HL-60 (cell line): Measurements from ENCODE around the gene CNN3.

Source experiments
- DNase-seq, 2 experiments: peaks; one replicate each; pipeline ENCODE4 v3.0.0-alpha.2; 2010 to 2020; ENCODE audit warnings: low read depth in 1 of 2, low spot score in 1 of 2
- H3K27ac ChIP-seq: fragments of 250-450 bp; sonication (Bioruptor Pico); replicated peaks from 2 replicates; pipeline ENCODE4 v1.5.1; 2020; ENCODE audit warnings: mild to moderate bottlenecking, moderate library complexity
- H3K27me3 ChIP-seq: fragments of 250-450 bp; sonication (Bioruptor Pico); 2 replicates; pipeline ENCODE4 v1.5.1; 2021; ENCODE audit warnings: mild to moderate bottlenecking, moderate library complexity; ENCODE audit not compliant: insufficient read depth, poor library complexity, severe bottlenecking
- H3K4me3 ChIP-seq: replicated peaks from 2 replicates; pipeline ENCODE4 v1.5.1; 2011; ENCODE audit warnings: mild to moderate bottlenecking, control low read depth, low read length; ENCODE audit not compliant: insufficient read depth
- GABPA ChIP-seq: IDR thresholded peaks from 2 replicates; pipeline ENCODE4 v1.6.1; 2012; ENCODE audit warnings: low read depth
- POLR2AphosphoS5 ChIP-seq: IDR thresholded peaks from 2 replicates; pipeline ENCODE4 v1.6.1; 2012; ENCODE audit warnings: low read depth
- SPI1 ChIP-seq: IDR thresholded peaks from 2 replicates; pipeline ENCODE4 v1.6.1; 2012; ENCODE audit warnings: low read depth, mild to moderate bottlenecking, borderline replicate concordance
- TF ChIP-seq, protein P1 (sequence below): IDR thresholded peaks from 2 replicates; pipeline ENCODE4 v1.6.1; 2012; ENCODE audit warnings: low read depth; ENCODE audit not compliant: insufficient replicate concordance
- TF ChIP-seq, protein P2 (sequence below): IDR thresholded peaks from one replicate; pipeline ENCODE4 v1.5.1; 2011; ENCODE audit warnings: low read length, control low read depth, inconsistent platforms; ENCODE audit not compliant: insufficient read depth

Gene CNN3

DNA sequence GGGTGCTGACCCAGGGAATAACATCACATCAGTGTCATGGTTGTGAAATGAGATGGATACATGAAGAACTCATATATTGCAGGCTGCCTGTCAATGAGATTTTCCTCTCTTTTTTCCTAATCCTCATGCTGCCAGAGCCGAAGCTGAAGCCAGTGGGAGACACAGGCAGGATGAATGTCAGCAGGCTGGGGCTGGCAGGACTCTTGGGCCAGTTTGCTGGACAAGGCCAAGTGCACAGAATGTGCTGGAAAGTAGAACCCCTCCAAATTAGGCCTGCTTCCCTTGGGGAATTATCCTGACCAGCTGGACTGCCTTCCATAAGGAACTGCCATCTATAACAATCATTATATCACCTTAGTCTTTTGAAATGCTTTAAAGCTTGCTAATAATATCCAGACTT is 75.3 kb downstream of the CNN3 start:
- Histone ChIP-seq H3K27me3 (peaks cover 8% of the 10 kb centered on the region), H3K4me3 (no peak overlapping the region), H3K27ac (no peak overlapping the region)
- TF ChIP-seq, protein P1, sequence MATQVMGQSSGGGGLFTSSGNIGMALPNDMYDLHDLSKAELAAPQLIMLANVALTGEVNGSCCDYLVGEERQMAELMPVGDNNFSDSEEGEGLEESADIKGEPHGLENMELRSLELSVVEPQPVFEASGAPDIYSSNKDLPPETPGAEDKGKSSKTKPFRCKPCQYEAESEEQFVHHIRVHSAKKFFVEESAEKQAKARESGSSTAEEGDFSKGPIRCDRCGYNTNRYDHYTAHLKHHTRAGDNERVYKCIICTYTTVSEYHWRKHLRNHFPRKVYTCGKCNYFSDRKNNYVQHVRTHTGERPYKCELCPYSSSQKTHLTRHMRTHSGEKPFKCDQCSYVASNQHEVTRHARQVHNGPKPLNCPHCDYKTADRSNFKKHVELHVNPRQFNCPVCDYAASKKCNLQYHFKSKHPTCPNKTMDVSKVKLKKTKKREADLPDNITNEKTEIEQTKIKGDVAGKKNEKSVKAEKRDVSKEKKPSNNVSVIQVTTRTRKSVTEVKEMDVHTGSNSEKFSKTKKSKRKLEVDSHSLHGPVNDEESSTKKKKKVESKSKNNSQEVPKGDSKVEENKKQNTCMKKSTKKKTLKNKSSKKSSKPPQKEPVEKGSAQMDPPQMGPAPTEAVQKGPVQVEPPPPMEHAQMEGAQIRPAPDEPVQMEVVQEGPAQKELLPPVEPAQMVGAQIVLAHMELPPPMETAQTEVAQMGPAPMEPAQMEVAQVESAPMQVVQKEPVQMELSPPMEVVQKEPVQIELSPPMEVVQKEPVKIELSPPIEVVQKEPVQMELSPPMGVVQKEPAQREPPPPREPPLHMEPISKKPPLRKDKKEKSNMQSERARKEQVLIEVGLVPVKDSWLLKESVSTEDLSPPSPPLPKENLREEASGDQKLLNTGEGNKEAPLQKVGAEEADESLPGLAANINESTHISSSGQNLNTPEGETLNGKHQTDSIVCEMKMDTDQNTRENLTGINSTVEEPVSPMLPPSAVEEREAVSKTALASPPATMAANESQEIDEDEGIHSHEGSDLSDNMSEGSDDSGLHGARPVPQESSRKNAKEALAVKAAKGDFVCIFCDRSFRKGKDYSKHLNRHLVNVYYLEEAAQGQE = no peak
- TF ChIP-seq SPI1 (no peak), POLR2AphosphoS5 (no peak), GABPA (no peak)
- TF ChIP-seq, protein P2, sequence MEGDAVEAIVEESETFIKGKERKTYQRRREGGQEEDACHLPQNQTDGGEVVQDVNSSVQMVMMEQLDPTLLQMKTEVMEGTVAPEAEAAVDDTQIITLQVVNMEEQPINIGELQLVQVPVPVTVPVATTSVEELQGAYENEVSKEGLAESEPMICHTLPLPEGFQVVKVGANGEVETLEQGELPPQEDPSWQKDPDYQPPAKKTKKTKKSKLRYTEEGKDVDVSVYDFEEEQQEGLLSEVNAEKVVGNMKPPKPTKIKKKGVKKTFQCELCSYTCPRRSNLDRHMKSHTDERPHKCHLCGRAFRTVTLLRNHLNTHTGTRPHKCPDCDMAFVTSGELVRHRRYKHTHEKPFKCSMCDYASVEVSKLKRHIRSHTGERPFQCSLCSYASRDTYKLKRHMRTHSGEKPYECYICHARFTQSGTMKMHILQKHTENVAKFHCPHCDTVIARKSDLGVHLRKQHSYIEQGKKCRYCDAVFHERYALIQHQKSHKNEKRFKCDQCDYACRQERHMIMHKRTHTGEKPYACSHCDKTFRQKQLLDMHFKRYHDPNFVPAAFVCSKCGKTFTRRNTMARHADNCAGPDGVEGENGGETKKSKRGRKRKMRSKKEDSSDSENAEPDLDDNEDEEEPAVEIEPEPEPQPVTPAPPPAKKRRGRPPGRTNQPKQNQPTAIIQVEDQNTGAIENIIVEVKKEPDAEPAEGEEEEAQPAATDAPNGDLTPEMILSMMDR = no peak
- no peak for DNase-seq
